Left lung (tissue), 10 donors: ENCODE results near the gene ME1. TPM values are rescaled to one million over a fixed set of nuclear protein-coding genes. Genes with fewer than 3 reads are reported as not detected.

Experiments used
- ATAC-seq: fragments of 200-7000 bp; cut with Tn5 transposase; one replicate; pipeline ENCODE4 v1.9.1; 2020; ENCODE audit warnings: moderate library complexity
- DNase-seq, 4 donors: peaks; one replicate each; pipeline ENCODE4 v3.0.0-alpha.2; 2013 to 2020
- H3K27ac ChIP-seq, 2 donors: fragments of 200-600 bp; sonication (generic) in 1 of 2; one replicate each; pipeline versions ENCODE4 v1.5.0 to v1.8.0; 2020 to 2021
- H3K27me3 ChIP-seq, 2 donors: fragments of 200-600 bp; sonication (generic) in 1 of 2; one replicate each; pipeline versions ENCODE4 v1.5.0 to v1.8.0; 2020 to 2021
- H3K36me3 ChIP-seq, 2 donors: fragments of 200-600 bp; sonication (generic) in 1 of 2; one replicate each; pipeline versions ENCODE4 v1.5.0 to v1.8.0; 2020 to 2021
- H3K4me1 ChIP-seq, 2 donors: fragments of 200-600 bp; one replicate each; pipeline ENCODE4 v1.8.0; 2021
- H3K4me3 ChIP-seq, 2 donors: fragments of 200-600 bp; sonication (generic) in 1 of 2; one replicate each; pipeline versions ENCODE4 v1.5.0 to v1.8.0; 2020 to 2021; ENCODE audit warnings: mild to moderate bottlenecking in 1 of 2
- H3K9me3 ChIP-seq, 2 donors: fragments of 200-600 bp; sonication (generic) in 1 of 2; one replicate each; pipeline versions ENCODE4 v1.5.0 to v1.8.0; 2020 to 2021
- intact Hi-C, 2 donors: fragments of 100-400 bp; cut with DNase I; formaldehyde crosslinking; loops; one replicate each; pipeline versions ENCODE4 v1.11.2 to v1.14.2; 2022
- polyA plus RNA-seq, 6 donors: library from polyadenylated mRNA; unstranded; fragments of 120-200 nt; gene quantifications; one replicate each; pipeline ENCODE4 v1.2.1, GENCODE V29; 2013; ENCODE audit not compliant: insufficient read length in 6 of 6
- total RNA-seq, 2 donors: library from RNA; stranded (reverse); fragmentation: NEBNext Ultra II Directional; extraction: Animal tissue kit (Norgen Biotek cat#: 25700); gene quantifications; one replicate each; pipeline ENCODE4 v1.2.1, GENCODE V29; 2021
- TF ChIP-seq, protein P1 (sequence below), 2 donors: fragments of 200-600 bp; sonication (generic) in 1 of 2; IDR thresholded peaks; one replicate each; pipeline versions ENCODE4 v1.5.0 to v1.8.0; 2021; ENCODE audit warnings: antibody characterized with exemption in 2 of 2
- donor health status: DM: no; HTN: yes; CAD: no.
- donor health status: DM: no; HTN: no; CAD: no.

The ME1 gene
- total and polyA plus RNA-seq, 8 donors: 8.9 to 30.7 (median 12.8) TPM

DNA sequence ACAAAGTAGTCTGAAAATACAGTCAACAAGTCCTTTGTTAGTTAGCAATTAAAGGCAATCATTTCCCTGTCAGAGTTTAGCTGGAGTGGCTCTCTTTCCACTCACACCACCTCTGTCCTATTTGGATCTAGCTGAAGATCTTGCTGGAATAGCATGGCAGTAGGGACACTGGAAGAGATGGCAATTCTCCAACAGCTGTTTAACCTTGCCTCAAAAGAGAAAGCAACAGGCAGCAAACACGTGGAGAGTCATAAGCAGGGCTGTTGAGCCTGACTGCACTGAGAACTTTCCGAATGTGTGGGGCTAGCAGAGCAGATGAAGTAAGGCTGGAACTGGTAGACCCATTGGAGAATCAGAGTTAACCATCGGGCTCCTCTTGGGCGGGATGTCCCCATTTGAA lies 43.5 kb upstream of the ME1 start:
- H3K27ac ChIP-seq: no peak overlapping the region
- no peak overlapping the region for H3K4me3 ChIP-seq
- no peaks in the 10 kb centered on the region for H3K9me3 ChIP-seq
- DNase-seq (peak in 1 of 4 donors; percentile 6), ATAC-seq (peak; percentile 44)
- no peaks in the 10 kb centered on the region for H3K4me1 ChIP-seq
- intact Hi-C loops: no loop called here
- H3K27me3 ChIP-seq: no peaks in the 10 kb centered on the region
- H3K36me3 ChIP-seq: no peaks in the 10 kb centered on the region
- TF ChIP-seq, protein P1, sequence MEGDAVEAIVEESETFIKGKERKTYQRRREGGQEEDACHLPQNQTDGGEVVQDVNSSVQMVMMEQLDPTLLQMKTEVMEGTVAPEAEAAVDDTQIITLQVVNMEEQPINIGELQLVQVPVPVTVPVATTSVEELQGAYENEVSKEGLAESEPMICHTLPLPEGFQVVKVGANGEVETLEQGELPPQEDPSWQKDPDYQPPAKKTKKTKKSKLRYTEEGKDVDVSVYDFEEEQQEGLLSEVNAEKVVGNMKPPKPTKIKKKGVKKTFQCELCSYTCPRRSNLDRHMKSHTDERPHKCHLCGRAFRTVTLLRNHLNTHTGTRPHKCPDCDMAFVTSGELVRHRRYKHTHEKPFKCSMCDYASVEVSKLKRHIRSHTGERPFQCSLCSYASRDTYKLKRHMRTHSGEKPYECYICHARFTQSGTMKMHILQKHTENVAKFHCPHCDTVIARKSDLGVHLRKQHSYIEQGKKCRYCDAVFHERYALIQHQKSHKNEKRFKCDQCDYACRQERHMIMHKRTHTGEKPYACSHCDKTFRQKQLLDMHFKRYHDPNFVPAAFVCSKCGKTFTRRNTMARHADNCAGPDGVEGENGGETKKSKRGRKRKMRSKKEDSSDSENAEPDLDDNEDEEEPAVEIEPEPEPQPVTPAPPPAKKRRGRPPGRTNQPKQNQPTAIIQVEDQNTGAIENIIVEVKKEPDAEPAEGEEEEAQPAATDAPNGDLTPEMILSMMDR (IDR thresholded peaks at IDR 0.05): no peak

DNA sequence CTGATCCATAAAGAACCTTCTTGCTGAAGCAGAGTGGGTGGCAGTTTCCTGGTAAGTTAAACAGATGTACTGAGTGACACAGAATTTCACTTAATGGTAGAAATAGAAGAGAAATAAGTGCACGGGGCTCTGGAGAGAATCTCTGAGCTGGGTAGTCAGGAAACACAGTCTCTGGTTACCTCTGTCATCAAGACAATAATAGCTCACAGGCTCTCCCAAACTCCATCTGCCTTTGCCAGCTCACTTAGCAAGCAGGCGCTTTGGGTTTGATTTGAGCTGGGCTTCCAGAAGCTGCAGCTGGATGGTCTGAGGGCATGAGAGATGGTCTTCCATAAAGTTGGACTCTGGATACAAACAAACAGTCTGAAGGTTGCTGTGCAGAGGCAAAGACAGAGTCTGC lies 41.9 kb upstream of the ME1 start:
- ATAC-seq (no peak), DNase-seq (no peak)
- TF ChIP-seq, protein P1 (IDR thresholded peaks at IDR 0.05): no peak
- H3K36me3 ChIP-seq: no peaks in the 10 kb centered on the region
- H3K4me3 ChIP-seq: no peak overlapping the region
- no peaks in the 10 kb centered on the region for H3K9me3 ChIP-seq
- peaks cover 0 to 3% of the 10 kb centered on the region in 2 donors for H3K4me1 ChIP-seq
- intact Hi-C loops: no loop called here
- no peak overlapping the region for H3K27ac ChIP-seq
- no peaks in the 10 kb centered on the region for H3K27me3 ChIP-seq

- no peaks in the 10 kb centered on the region for H3K36me3 ChIP-seq
- no peaks in the 10 kb centered on the region for H3K9me3 ChIP-seq
- DNase-seq (no peak), ATAC-seq (no peak)
- TF ChIP-seq, protein P1 (IDR thresholded peaks at IDR 0.05): no peak
- intact Hi-C loops: no loop called here
- H3K27ac ChIP-seq: no peak overlapping the region
- H3K27me3 ChIP-seq: no peaks in the 10 kb centered on the region
- no peak overlapping the region for H3K4me3 ChIP-seq
- H3K4me1 ChIP-seq: peaks cover 0 to 3% of the 10 kb centered on the region in 2 donors
These were observed 39.7 kb upstream of the ME1 start for GRCh38 chr6:83470587-83470986.

DNA sequence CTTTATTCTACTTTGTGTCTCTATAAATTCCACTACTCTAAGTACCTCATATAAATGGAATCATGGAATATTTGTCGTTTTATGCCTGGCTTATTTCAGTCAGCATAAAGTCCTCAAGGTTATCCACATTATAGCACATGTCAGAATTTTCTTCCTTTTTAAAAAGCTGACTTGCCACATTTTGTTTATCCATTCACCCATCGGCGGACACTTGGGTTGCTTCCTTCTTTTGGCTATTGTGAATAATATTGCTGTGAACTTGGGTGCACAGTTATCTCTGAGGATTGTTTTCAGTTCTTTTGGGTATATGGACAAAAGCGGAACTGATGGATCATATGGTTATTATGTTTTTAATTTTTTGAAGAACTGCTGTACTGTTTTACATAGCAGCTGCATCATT lies 39.1 kb upstream of the ME1 start:
- DNase-seq (no peak), ATAC-seq (no peak)
- Histone ChIP-seq H3K27ac (no peak overlapping the region), H3K9me3 (no peaks in the 10 kb centered on the region), H3K27me3 (no peaks in the 10 kb centered on the region), H3K36me3 (no peaks in the 10 kb centered on the region), H3K4me1 (peaks cover 0 to 3% of the 10 kb centered on the region in 2 donors), H3K4me3 (no peak overlapping the region)
- intact Hi-C loops: no loop called here
- TF ChIP-seq, protein P1 (IDR thresholded peaks at IDR 0.05): no peak

- Histone ChIP-seq H3K4me1 (peaks cover 0 to 3% of the 10 kb centered on the region in 2 donors), H3K36me3 (no peaks in the 10 kb centered on the region), H3K27ac (peak overlapping the region in 1 of 2 donors; percentile 57), H3K9me3 (no peaks in the 10 kb centered on the region), H3K27me3 (no peaks in the 10 kb centered on the region), H3K4me3 (no peak overlapping the region)
- TF ChIP-seq, protein P1 (IDR thresholded peaks at IDR 0.05): no peak
- DNase-seq (peak in 1 of 4 donors; percentile 81), ATAC-seq (peak; percentile 79)
- intact Hi-C loops: no loop called here
These were observed 36.8 kb upstream of the ME1 start for GRCh38 chr6:83467620-83468036.
